ENCODE measurements around the gene CLIP4.

The CLIP4 gene

DNA sequence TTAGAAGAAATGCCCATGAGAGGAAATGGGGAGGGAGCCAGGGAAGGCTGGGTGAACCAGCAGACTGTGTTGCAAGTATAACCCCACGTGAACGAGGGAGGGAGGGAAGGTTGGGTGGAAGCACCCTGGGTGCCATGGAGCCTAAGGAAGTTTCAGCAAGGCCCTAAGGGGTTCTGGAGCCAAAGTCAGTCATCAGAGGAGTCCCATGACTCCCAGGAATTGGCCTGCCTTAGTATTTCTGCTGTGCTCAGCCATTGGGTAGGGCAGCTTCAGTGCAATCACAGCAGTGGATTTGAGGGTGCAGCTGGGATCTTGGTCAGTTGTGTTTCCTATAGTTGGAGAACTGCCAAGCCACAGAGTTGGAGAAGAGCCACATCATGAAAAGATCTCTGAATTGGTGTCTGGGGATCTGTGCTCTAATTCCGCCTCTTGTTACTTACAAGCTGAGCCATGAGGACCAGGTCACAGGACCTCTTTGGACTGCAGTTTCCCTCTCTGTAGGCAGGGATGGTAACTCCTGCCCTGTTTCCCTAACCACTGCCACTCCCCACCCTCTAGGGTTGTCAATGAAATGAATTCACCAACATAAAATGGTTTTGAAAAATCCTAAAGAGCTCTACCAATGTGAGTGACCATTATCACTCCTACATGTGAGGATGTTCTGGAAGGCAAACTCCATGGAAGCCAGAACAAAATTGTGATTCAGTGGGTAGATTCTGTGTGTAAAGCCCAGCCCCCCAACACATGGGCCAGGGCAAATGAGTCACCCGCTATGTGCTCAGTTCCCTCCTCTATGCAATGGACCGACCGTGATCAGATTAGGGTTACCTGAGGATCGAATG, 108.9 kb downstream of the CLIP4 start:
- FAIRE-seq = no peak

- FAIRE-seq = no peak
These were observed 109.7 kb downstream of the CLIP4 start for GRCh38 chr2:29224693-29225551.

GRCh38 chr2:29225814-29226213, 110.6 kb downstream of the CLIP4 start:
- FAIRE-seq = no peak

GRCh38 chr2:29226375-29226774, 111.2 kb downstream of the CLIP4 start:
- no peak for FAIRE-seq

GRCh38 chr2:29226808-29227207, 111.6 kb downstream of the CLIP4 start:
- FAIRE-seq = no peak

- no peak for FAIRE-seq
These were observed 112.9 kb downstream of the CLIP4 start for GRCh38 chr2:29227935-29228675.

GRCh38 chr2:29228947-29229346, 113.7 kb downstream of the CLIP4 start:
- no peak for FAIRE-seq

- FAIRE-seq = no peak
These were observed 114.4 kb downstream of the CLIP4 start for GRCh38 chr2:29229640-29230039.

DNA sequence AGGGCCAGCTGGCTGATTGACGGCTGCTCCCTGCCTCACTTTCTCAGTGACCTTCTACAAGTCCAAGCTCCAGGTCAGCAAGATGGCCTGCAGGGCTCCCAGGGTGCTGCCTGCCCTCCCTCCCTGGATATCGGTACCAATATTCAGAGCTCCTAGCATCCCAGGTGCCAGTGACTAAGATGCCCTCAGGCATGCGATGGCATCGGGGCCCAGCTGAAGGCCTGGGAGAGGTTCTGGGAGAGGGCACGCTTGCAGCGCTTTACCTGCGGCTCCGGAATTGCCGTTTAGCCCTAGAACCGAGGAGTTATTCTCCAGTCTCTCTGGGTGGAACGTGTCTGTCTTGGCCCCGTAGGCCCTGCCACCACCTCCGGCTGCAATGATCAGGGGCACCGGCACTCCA, 116.8 kb downstream of the CLIP4 start:
- FAIRE-seq = no peak

DNA sequence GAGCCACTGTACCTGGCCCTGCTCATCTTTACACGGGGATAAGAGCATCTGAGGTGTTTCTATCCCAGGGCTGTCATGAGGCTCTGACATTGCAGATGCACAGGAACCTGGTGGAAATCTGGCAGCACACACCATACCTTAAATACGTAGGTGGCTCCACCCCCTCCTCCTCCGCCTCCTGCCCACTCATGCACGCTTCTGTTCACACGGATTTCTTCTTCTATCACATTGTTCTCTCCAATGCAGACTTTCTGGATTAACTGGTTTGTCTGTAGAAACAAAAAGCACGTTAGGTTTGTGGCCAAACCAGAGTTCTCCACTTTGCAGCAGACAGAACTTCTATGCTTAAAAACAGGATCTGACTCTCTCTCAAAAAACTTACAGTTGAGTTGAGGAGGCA, 118.2 kb downstream of the CLIP4 start:
- FAIRE-seq = no peak

DNA sequence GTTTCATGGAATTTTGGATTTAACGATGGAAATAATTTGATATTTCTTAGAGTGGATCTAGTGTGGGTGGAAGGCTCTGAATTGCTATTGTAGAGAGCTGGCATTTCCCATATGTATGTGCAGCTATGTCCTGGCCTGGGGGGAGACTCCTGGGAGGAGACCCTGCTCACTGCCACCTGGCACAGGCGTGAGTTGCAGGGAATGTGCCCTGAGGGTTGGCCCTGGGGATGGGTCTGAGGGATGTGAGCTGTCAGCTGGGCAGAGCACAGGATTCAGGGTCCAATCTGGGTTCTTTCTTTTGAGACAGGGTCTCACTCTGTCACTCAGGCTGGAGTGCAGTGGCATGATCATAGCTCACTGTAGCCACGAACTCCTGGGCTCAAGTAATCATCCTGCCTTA, 120.2 kb downstream of the CLIP4 start:
- FAIRE-seq = no peak

- no peak for FAIRE-seq
These were observed 120.9 kb downstream of the CLIP4 start for GRCh38 chr2:29236074-29236473.

DNA sequence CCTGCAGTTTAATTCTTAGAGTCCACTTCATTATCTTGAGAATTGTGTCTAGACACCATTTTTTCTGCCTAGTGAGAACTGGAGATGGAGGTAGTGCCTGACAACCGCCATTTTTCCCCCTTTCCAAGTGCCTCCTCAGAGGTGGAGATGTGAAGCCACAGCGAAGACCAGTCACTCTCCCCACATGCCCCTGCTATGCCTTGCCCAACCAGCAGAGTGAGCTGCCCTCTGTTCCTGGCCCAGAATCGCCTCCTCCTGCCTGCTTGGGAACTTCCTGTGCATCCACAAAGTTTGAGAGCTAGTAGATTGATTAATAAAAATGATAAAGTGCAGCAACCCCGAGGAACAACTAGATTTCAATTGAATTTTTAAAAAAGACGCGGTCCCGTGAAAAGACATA, 123.3 kb downstream of the CLIP4 start:
- FAIRE-seq = no peak

Measured in G401.6 (cell line).